Smooth muscle cell (in vitro differentiated cells): ENCODE data around the gene TMEM181. TPM values are rescaled to one million over a fixed set of nuclear protein-coding genes. Genes with fewer than 3 reads are reported as not detected.

Experiments
- DNase-seq: peaks from one replicate; lab custom pipeline; 2025; ENCODE audit not compliant: unreplicated experiment; lab: John Stamatoyannopoulos, UW
- H2AFZ ChIP-seq: fragments of 200-600 bp; sonication (generic); 2 replicates; pipeline ENCODE4 v1.6.0; 2016; ENCODE audit warnings: antibody characterized with exemption, low read depth, mild to moderate bottlenecking
- H3F3A ChIP-seq: fragments of 200-600 bp; sonication (generic); 2 replicates; pipeline ENCODE4 v1.6.0; 2017; ENCODE audit warnings: antibody characterized with exemption, low read depth
- H3K27ac ChIP-seq: fragments of 200-600 bp; sonication (generic); 2 replicates; pipeline ENCODE4 v1.5.1; 2016; ENCODE audit warnings: low read depth, mild to moderate bottlenecking
- H3K27me3 ChIP-seq: fragments of 200-600 bp; sonication (generic); 2 replicates; pipeline ENCODE4 v1.6.1; 2016; ENCODE audit warnings: low read depth, mild to moderate bottlenecking
- H3K36me3 ChIP-seq: fragments of 200-600 bp; sonication (generic); 2 replicates; pipeline ENCODE4 v1.5.1; 2016; ENCODE audit warnings: low read depth
- H3K4me1 ChIP-seq: fragments of 200-600 bp; sonication (generic); 2 replicates; pipeline ENCODE4 v1.5.1; 2016; ENCODE audit warnings: low read depth
- H3K4me2 ChIP-seq: fragments of 200-600 bp; sonication (generic); 2 replicates; pipeline ENCODE4 v1.6.0; 2016; ENCODE audit warnings: mild to moderate bottlenecking
- H3K4me3 ChIP-seq: fragments of 200-600 bp; sonication (generic); 2 replicates; pipeline ENCODE4 v1.5.1; 2016; ENCODE audit warnings: mild to moderate bottlenecking
- H3K79me2 ChIP-seq: fragments of 200-600 bp; sonication (generic); 2 replicates; pipeline ENCODE4 v1.6.0; 2016; ENCODE audit warnings: low read depth, mild to moderate bottlenecking
- H3K9ac ChIP-seq: fragments of 200-600 bp; sonication (generic); 2 replicates; pipeline ENCODE4 v1.6.0; 2016; ENCODE audit warnings: low read depth
- H3K9me3 ChIP-seq: fragments of 200-600 bp; sonication (generic); replicated peaks from 2 replicates; pipeline ENCODE4 v1.5.1; 2016; ENCODE audit warnings: low read depth
- H4K20me1 ChIP-seq: fragments of 200-600 bp; sonication (generic); 2 replicates; pipeline ENCODE4 v1.6.0; 2016; ENCODE audit warnings: low read depth
- WGBS: methylation state at CpG from one replicate; pipeline ENCODE4 v1.1.7; 2016; ENCODE audit warnings: low lambda C conversion rate; 5-methylcytosine and 5-hydroxymethylcytosine counted together
- polyA plus RNA-seq: library from polyadenylated mRNA; unstranded; fragments of >200 nt; fragmentation: Nextera tagmentation; extraction: Ambion mirVana; gene quantifications from 2 replicates; pipeline ENCODE4 v1.2.1, GENCODE V29; 2016
- total RNA-seq: library from RNA; depleted of rRNA; stranded (reverse); fragments of >200 nt; gene quantifications from 2 replicates; pipeline ENCODE4 v1.2.3, GENCODE V29; 2014
- TF ChIP-seq, protein P1 (sequence below): fragments of 200-600 bp; sonication (generic); IDR thresholded peaks from 2 replicates; pipeline ENCODE4 v1.5.1; 2017; ENCODE audit warnings: borderline replicate concordance, mild to moderate bottlenecking, antibody characterized with exemption; ENCODE audit not compliant: insufficient read depth, poor library complexity, severe bottlenecking

The TMEM181 gene
- total and polyA plus RNA-seq, 2 experiments from 2014 or later, result 15.3 to 29.0 TPM

DNA sequence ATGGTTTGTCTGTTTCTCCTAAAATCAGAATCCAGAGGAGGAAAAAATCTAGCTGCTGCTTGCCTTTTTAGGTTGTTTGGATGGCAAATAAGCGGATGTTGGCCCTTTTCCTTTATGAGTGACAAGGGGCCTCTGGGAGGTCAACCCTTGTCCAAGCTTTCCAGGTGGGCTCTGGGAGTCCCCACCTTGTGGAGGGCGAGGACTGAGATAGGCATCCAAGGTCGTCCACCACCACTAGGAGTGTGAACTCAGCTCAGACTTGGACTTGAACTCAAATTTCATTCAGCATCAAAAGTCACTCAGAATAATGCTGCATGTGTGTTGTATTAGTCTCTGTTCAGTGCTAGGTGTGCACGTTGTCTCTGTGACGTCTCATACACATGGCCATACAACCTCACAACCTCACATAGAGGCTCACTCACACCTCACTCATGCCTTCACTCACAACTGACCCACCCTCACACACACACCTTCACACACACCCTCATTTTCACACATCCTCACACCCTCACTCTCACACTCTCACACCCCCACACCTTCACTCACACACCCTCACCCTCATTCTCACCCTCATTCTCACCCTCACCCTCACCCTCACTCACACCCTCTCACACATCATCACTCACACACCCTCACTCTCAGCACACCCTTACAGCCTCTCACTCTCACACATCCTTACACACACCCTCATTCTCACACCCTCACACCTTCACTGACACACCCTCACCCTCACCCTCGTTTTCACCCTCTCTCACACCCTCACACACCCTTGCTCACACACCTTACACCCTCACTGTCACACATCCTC lies 66.7 kb downstream of the TMEM181 start:
- Histone ChIP-seq H3K4me1 (no peaks in the 10 kb centered on the region), H3K27ac (no peak overlapping the region), H3K4me3 (no peak overlapping the region), H4K20me1 (no peaks in the 10 kb centered on the region), H3K27me3 (no peaks in the 10 kb centered on the region), H3K9ac (no peak overlapping the region), H2AFZ (no peak overlapping the region), H3K36me3 (no peaks in the 10 kb centered on the region), H3K9me3 (no peaks in the 10 kb centered on the region), H3F3A (no peaks in the 10 kb centered on the region), H3K79me2 (no peaks in the 10 kb centered on the region), H3K4me2 (no peak overlapping the region)
- DNase-seq, result no peak
- TF ChIP-seq, protein P1, sequence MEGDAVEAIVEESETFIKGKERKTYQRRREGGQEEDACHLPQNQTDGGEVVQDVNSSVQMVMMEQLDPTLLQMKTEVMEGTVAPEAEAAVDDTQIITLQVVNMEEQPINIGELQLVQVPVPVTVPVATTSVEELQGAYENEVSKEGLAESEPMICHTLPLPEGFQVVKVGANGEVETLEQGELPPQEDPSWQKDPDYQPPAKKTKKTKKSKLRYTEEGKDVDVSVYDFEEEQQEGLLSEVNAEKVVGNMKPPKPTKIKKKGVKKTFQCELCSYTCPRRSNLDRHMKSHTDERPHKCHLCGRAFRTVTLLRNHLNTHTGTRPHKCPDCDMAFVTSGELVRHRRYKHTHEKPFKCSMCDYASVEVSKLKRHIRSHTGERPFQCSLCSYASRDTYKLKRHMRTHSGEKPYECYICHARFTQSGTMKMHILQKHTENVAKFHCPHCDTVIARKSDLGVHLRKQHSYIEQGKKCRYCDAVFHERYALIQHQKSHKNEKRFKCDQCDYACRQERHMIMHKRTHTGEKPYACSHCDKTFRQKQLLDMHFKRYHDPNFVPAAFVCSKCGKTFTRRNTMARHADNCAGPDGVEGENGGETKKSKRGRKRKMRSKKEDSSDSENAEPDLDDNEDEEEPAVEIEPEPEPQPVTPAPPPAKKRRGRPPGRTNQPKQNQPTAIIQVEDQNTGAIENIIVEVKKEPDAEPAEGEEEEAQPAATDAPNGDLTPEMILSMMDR, result no peak
- 93% methylated on average over 6 of the region's 6 CpGs for WGBS

DNA sequence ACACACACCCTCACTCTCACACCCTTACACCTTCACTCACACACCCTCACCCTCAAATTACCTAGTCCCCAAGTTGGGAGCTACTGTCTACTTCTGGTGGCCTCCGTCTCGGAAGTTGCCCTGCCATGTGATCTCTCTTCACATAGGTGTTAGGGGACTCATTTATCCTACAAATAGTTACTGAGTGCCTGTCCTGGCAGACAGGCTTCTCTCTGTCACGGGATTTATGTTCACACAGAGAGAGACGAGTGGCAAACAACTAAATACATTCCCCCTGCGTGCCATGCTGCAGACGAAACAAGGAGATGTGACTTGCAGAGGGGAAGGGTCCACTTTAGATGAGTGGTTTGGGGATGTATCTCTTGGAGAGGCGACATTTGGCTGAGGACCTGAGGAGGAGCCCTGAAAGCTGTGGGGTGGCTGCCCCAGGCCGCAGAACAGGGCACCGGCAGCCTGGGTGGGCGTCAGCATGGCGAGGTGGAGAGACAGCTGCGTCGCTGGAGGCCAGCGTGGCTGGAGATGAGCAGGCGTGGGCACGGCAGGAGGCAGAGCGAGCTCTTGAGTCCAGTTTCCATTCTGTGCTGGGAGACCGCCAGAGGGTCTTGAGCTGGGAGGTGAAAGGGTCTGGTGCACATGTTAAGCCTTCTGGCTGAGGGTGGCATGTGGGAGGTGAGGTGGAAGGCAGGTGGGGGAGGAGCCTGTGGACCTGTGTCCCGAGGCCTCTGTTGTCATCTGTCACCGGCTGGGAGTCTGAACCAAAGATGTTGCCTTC lies 67.5 kb downstream of the TMEM181 start:
- 94% methylated on average over 20 of the region's 20 CpGs for WGBS
- no peaks in the 10 kb centered on the region for H3K4me1 ChIP-seq
- H4K20me1 ChIP-seq, result no peaks in the 10 kb centered on the region
- no peak overlapping the region for H3K4me2 ChIP-seq
- H3K36me3 ChIP-seq, result no peaks in the 10 kb centered on the region
- H3K4me3 ChIP-seq, result no peak overlapping the region
- no peaks in the 10 kb centered on the region for H3K9me3 ChIP-seq
- H2AFZ ChIP-seq, result no peak overlapping the region
- TF ChIP-seq, protein P1, result no peak
- H3K9ac ChIP-seq, result no peak overlapping the region
- DNase-seq, result no peak
- H3K79me2 ChIP-seq, result no peaks in the 10 kb centered on the region
- H3F3A ChIP-seq, result no peaks in the 10 kb centered on the region
- H3K27ac ChIP-seq, result no peak overlapping the region
- no peaks in the 10 kb centered on the region for H3K27me3 ChIP-seq

DNA sequence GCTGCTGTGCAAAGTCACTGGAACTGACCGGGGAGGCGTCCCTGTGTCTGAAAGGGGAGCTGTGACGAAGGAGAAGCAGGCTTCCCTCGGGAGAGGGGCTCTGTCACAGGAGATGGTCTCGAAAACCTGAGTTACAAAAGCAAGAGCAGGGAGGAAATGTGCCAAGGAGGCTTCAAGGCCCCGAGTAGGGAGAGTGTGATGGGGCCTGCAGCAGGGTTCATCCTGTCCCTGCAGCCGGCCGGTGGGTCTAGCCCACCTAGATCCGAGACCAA lies 68.0 kb downstream of the TMEM181 start:
- no peaks in the 10 kb centered on the region for H4K20me1 ChIP-seq
- no peaks in the 10 kb centered on the region for H3K4me1 ChIP-seq
- H3K27ac ChIP-seq, result no peak overlapping the region
- H3F3A ChIP-seq, result no peaks in the 10 kb centered on the region
- no peak overlapping the region for H3K4me3 ChIP-seq
- no peaks in the 10 kb centered on the region for H3K36me3 ChIP-seq
- no peak for DNase-seq
- H3K27me3 ChIP-seq, result no peaks in the 10 kb centered on the region
- H2AFZ ChIP-seq, result no peak overlapping the region
- H3K4me2 ChIP-seq, result no peak overlapping the region
- no peaks in the 10 kb centered on the region for H3K9me3 ChIP-seq
- 94% methylated on average over 9 of the region's 9 CpGs for WGBS
- TF ChIP-seq, protein P1, result no peak
- no peak overlapping the region for H3K9ac ChIP-seq
- H3K79me2 ChIP-seq, result no peaks in the 10 kb centered on the region
